ENCODE results near the gene FZD7.

GRCh38 chr2:202018950-202019349, 14.7 kb upstream of the FZD7 start:
- TF ChIP-seq POLR2AphosphoS5 (IDR thresholded peaks at IDR 0.05) (no peak), CTCF (IDR thresholded peaks at IDR 0.05) (no peak)
